ENCODE data around the gene PDE4C. TPM values are rescaled to one million over a fixed set of nuclear protein-coding genes. Genes with fewer than 3 reads are reported as not detected.

Gene PDE4C
- total and polyA plus RNA-seq, 9 of the 15 experiments (the other 6 are each of a cell fraction or from before 2014, with no cell fraction given), result 0.04 to 0.91 (median 0.20) TPM; not detected in 1

- TF ChIP-seq, protein P1, sequence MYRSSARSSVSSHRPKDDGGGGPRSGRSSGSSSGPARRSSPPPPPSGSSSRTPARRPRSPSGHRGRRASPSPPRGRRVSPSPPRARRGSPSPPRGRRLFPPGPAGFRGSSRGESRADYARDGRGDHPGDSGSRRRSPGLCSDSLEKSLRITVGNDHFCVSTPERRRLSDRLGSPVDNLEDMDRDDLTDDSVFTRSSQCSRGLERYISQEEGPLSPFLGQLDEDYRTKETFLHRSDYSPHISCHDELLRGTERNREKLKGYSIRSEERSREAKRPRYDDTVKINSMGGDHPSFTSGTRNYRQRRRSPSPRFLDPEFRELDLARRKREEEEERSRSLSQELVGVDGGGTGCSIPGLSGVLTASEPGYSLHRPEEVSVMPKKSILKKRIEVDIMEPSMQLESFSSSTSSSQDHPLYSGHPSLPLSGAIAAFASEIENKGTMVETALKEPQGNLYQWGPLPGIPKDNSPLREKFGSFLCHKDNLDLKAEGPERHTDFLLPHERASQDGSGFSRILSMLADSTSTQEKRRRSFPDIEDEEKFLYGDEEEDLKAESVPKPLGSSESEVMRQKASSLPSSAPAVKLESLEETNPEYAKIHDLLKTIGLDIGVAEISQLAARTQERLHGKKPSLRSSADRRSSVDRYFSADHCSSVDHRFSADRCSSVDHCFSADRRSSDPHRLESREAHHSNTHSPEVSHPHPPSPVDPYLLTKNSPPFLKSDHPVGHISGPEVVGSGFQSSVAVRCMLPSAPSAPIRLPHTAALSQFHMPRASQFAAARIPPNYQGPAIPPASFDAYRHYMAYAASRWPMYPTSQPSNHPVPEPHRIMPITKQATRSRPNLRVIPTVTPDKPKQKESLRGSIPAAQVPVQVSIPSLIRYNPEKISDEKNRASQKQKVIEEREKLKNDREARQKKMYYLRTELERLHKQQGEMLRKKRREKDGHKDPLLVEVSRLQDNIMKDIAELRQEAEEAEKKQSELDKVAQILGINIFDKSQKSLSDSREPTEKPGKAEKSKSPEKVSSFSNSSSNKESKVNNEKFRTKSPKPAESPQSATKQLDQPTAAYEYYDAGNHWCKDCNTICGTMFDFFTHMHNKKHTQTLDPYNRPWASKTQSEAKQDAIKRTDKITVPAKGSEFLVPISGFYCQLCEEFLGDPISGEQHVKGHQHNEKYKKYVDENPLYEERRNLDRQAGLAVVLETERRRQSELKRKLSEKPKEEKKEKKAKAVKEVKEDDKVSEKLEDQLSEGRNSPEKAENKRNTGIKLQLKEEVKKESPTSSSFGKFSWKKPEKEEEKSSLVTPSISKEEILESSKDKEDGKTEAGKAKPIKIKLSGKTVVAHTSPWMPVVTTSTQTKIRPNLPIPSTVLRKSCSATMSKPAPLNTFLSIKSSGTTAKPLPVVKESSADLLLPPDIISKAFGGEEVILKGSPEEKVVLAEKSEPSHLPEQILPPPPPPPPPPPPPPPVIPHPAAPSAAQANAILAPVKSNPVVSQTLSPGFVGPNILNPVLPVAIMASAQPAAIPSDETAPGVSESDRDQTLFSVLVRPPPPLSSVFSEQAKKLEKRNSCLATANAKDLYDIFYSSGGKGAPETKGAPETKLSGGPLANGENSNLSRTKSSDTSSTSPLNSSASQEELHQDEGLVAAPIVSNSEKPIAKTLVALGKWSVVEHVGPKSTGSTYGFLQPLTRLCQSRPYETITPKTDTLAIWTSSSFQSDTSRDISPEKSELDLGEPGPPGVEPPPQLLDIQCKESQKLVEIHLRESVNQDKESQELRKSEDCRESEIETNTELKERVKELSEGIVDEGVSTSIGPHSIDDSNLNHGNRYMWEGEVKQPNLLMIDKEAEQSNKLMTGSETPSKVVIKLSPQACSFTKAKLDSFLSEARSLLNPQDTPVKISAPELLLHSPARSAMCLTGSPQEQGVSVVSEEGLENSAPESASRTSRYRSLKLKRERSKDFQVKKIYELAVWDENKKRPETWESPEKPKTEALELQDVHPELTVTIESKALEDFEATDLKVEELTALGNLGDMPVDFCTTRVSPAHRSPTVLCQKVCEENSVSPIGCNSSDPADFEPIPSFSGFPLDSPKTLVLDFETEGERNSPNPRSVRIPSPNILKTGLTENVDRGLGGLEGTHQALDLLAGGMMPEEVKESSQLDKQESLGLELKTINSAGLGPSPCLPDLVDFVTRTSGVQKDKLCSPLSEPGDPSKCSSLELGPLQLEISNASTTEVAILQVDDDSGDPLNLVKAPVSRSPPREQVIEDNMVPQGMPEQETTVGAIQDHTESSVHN (IDR thresholded peaks at IDR 0.05; ENCODE audit: borderline replicate concordance in 1 of 2, low read depth in 1 of 2), result no peak
- TF ChIP-seq TFAM (CRISPR knock-in tag; conservative IDR thresholded peaks at IDR 0.05), result no peak
- no peak for TF ChIP-seq RNF2 (IDR thresholded peaks at IDR 0.05)
- TF ChIP-seq ARNT (IDR thresholded peaks at IDR 0.05), result no peak
- no peak for TF ChIP-seq STAT5B (CRISPR knock-in tag; IDR thresholded peaks at IDR 0.05)
- TF ChIP-seq CEBPG (CRISPR knock-in tag; IDR thresholded peaks at IDR 0.05), result peak; percentile 40
- peak; percentile 74 to 92 for TF ChIP-seq CEBPG (tag; conservative IDR thresholded peaks at IDR 0.05 in 1 of 2, IDR thresholded peaks at IDR 0.05 in 1 of 2)
- TF ChIP-seq THAP7 (CRISPR knock-in tag; IDR thresholded peaks at IDR 0.05), result no peak
- 0 out of 2 replicates have a peak, but pooled peaks have one; percentile 26 for TF ChIP-seq RHOXF2B (CRISPR knock-in tag; conservative IDR thresholded peaks at IDR 0.05)
- TF ChIP-seq ZNF398 (CRISPR knock-in tag; IDR thresholded peaks at IDR 0.05), result no peak
- TF ChIP-seq ZC3H4 (CRISPR knock-in tag; IDR thresholded peaks at IDR 0.05; ENCODE audit: borderline replicate concordance), result no peak
- no peak for TF ChIP-seq HNRNPK (IDR thresholded peaks at IDR 0.05; ENCODE audit: low read depth, low read length, poor library complexity, severe bottlenecking)
- no peak for TF ChIP-seq ZNF3 (CRISPR knock-in tag; IDR thresholded peaks at IDR 0.05)
These were observed 33.4 kb downstream of the PDE4C start, which contains the start of gene MPV17L2 (continued) for GRCh38 chr19:18192673-18193387.
